AG04450 (cell line): ENCODE results near the gene XYLT1. TPM values are rescaled to one million over a fixed set of nuclear protein-coding genes. Genes with fewer than 3 reads are reported as not detected.

Source experiments
- CTCF ChIA-PET: fragments of 300-600, 350-600 bp; formaldehyde crosslinking; extraction: SDS; loops from one replicate; lab custom pipeline; 2022; ENCODE audit warnings: antibody characterized with exemption, inconsistent platforms; lab: Charles Lee
- POLR2A ChIA-PET: fragments of 350-600 bp; formaldehyde crosslinking; extraction: SDS; loops from one replicate; lab custom pipeline; 2021; ENCODE audit warnings: antibody characterized with exemption, inconsistent platforms; lab: Yijun Ruan, JAX
- DNase-seq: peaks from one replicate; pipeline ENCODE4 v3.0.0-alpha.2; 2011; ENCODE audit warnings: low read depth, low spot score
- H3K27ac ChIP-seq: one replicate; pipeline ENCODE4 v1.5.1; 2012; ENCODE audit warnings: low read depth, low read length, control low read depth
- H3K27me3 ChIP-seq: one replicate; pipeline ENCODE4 v1.6.0; 2012; ENCODE audit warnings: low read length; ENCODE audit not compliant: control insufficient read depth, insufficient read depth
- H3K4me3 ChIP-seq: 2 replicates; pipeline ENCODE4 v1.5.1; 2011; ENCODE audit warnings: mild to moderate bottlenecking, low read depth, low read length, control low read depth
- H3K9me3 ChIP-seq: 2 replicates; pipeline ENCODE4 v1.5.1; 2012; ENCODE audit warnings: low read length; ENCODE audit not compliant: control insufficient read depth, insufficient read depth
- CTCF ChIP-seq: IDR thresholded peaks from 2 replicates; pipeline ENCODE4 v1.5.1; 2011; ENCODE audit warnings: low read depth, low read length, control low read depth, inconsistent platforms
- polyA plus RNA-seq: library from polyadenylated mRNA; depleted of rRNA; stranded (reverse); fragments of >200 nt; gene quantifications from 2 replicates; pipeline ENCODE4 v1.2.3, GENCODE V29; 2011

The XYLT1 gene
- polyA plus RNA-seq, 1 experiment = 6.7 TPM

- CTCF ChIA-PET = no interaction called here
Observed at GRCh38 chr16:17176199-17176598, 294.6 kb downstream of the XYLT1 start.

GRCh38 chr16:17173281-17173680 is 297.5 kb downstream of the XYLT1 start:
- DNase-seq = peak; percentile 18
- TF ChIP-seq CTCF = no peak
- no peak overlapping the region for H3K4me3 ChIP-seq
- no peaks in the 10 kb centered on the region for H3K9me3 ChIP-seq
- POLR2A ChIA-PET = no interaction called here
- H3K27ac ChIP-seq = no peak overlapping the region
- CTCF ChIA-PET = no interaction called here
- H3K27me3 ChIP-seq = no peaks in the 10 kb centered on the region

More at GRCh38 chr16:17176199-17176598, 294.6 kb downstream of the XYLT1 start:
- no peak for TF ChIP-seq CTCF
- H3K9me3 ChIP-seq = no peaks in the 10 kb centered on the region
- H3K27me3 ChIP-seq = no peaks in the 10 kb centered on the region
- H3K27ac ChIP-seq = no peak overlapping the region
- no peak for DNase-seq
- POLR2A ChIA-PET = no interaction called here
- H3K4me3 ChIP-seq = no peak overlapping the region

DNA sequence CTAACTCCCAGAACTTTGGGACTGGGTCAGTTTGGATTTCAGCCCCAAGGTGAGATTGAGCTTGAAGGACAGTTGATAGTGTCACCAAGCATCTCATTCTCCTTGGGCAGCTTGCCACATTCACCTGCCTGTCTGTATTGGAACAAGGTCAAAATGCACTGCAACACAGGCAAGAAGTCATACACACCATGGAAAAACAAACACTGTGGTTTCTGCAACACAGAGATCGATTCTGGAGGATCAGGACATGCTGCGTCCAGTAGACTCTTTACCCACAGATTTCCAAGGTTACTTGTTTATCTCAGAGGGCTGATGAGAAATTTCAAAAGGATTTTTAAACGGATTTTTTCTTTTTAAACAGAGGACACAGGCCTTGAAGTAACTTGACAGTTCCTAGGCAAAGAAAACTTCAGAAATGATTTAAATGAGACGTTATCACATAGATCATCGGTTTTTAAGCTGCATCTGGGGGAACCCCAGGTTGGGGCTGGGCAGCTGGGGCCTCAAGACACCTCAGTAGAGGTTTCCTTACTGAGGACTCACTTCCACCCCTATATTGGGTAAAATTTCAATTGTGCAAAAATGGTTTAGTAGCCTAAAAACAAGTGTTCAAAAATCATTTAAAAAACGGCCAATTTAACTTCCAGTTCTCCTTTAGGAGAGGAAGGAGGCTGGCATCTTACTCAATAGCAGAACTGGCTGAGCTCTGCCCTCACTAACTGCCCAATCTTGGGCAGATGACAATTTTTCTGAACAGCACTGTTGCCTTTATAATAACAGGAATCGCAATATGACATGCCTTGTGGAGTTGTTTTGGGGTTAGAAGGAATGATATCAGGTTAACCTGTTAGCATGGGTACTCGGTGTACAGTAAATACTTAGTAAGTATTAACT is 299.3 kb downstream of the XYLT1 start:
- Histone ChIP-seq H3K27me3 (no peaks in the 10 kb centered on the region), H3K4me3 (no peak overlapping the region), H3K27ac (no peak overlapping the region), H3K9me3 (no peaks in the 10 kb centered on the region)
- DNase-seq = no peak
- no peak for TF ChIP-seq CTCF
- POLR2A ChIA-PET = no interaction called here
- CTCF ChIA-PET = no interaction called here

DNA sequence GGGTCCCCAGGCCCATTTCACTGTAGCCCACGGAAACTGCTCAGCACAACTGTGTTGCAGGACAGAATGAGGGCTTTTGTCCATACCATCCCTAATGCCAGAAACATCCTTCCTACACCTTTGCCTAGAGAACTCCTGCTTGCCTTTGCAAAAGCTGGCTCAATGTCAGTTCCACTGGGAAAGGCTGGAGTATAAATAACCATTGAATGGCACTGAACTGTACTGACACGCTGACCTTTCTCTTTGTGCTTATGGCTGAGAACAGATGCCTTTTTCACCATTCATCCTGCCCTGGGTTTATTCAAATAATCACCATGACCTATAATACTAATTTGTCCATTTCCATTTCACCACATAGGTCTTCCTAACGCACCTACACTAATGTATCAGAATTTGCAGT is 300.3 kb downstream of the XYLT1 start:
- no peak for DNase-seq
- H3K9me3 ChIP-seq = no peaks in the 10 kb centered on the region
- no peak overlapping the region for H3K4me3 ChIP-seq
- POLR2A ChIA-PET = no interaction called here
- no peak for TF ChIP-seq CTCF
- no peak overlapping the region for H3K27ac ChIP-seq
- CTCF ChIA-PET = no interaction called here
- no peaks in the 10 kb centered on the region for H3K27me3 ChIP-seq

GRCh38 chr16:17168181-17168580 is 302.6 kb downstream of the XYLT1 start:
- H3K9me3 ChIP-seq = no peaks in the 10 kb centered on the region
- no peak overlapping the region for H3K27ac ChIP-seq
- no peak for DNase-seq
- ChIA-PET CTCF (no interaction called here), POLR2A (no interaction called here)
- TF ChIP-seq CTCF = no peak
- H3K27me3 ChIP-seq = no peaks in the 10 kb centered on the region
- H3K4me3 ChIP-seq = no peak overlapping the region
